MM.1S (cell line): Measurements from ENCODE around the gene COL21A1.

Experiments
- EZH2 ChIP-seq: fragments of 300-600 bp; sonication (generic); optimal IDR thresholded peaks from 2 replicates; pipeline ENCODE3; 2017; ENCODE audit warnings: low read depth, mild to moderate bottlenecking, antibody characterized with exemption, low read length, mixed read lengths
- TF ChIP-seq, protein P1 (sequence below): fragments of 300-600 bp; sonication (generic); IDR thresholded peaks from 2 replicates; pipeline ENCODE4 v1.5.1; 2016; ENCODE audit warnings: antibody characterized with exemption, low read length, mixed read lengths

DNA sequence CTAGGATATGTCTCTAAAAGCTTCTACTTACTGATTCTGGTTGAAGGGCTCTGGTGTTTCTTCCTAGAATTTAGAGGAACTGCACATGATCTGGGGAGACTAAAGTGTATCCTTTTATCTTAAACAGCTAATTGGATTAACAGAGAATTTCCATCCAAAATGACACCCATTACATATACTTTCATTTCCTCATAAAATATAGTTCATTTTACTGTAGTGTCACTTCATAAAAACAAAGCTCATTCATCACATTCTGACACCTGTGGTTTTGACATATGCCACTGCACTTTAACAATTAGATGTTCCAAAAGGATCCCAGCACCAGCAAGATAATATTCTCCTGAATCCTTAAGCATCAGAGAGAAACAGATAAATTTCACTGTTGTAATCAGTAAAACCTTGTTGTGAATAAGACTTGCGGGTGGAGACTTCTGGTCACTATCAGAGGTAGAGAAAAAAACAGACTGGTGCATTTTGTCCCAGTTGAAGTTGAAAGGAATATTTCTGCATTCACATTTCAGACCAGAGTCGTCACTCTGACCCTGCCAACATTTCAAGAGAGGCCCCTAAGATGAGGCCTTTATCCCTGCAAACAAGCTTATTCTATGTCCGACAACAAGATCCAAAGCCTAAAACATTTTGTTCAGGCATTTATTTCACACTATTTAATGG lies 196.7 kb downstream of the COL21A1 start:
- TF ChIP-seq, protein P1, sequence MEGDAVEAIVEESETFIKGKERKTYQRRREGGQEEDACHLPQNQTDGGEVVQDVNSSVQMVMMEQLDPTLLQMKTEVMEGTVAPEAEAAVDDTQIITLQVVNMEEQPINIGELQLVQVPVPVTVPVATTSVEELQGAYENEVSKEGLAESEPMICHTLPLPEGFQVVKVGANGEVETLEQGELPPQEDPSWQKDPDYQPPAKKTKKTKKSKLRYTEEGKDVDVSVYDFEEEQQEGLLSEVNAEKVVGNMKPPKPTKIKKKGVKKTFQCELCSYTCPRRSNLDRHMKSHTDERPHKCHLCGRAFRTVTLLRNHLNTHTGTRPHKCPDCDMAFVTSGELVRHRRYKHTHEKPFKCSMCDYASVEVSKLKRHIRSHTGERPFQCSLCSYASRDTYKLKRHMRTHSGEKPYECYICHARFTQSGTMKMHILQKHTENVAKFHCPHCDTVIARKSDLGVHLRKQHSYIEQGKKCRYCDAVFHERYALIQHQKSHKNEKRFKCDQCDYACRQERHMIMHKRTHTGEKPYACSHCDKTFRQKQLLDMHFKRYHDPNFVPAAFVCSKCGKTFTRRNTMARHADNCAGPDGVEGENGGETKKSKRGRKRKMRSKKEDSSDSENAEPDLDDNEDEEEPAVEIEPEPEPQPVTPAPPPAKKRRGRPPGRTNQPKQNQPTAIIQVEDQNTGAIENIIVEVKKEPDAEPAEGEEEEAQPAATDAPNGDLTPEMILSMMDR, result no peak
- TF ChIP-seq EZH2, result no peak
